Transverse colon (tissue), 4 donors: ENCODE results near the gene PNPO.

ENCODE experiments used
- CTCF ChIP-seq, 5 experiments: fragments of 200-600 bp in 3 of 5; fragments of 450-650 bp in 2 of 5; sonication (generic) in 3 of 5; IDR thresholded peaks; 1 replicate in 2 of 5; 2 replicates in 3 of 5; pipeline ENCODE4 v1.5.1; 2016 to 2017; ENCODE audit warnings: antibody characterized with exemption in 5 of 5, inconsistent platforms in 3 of 5, mild to moderate bottlenecking in 2 of 5, moderate library complexity in 1 of 5
- POLR2A ChIP-seq: fragments of 450-650 bp; IDR thresholded peaks from one replicate; pipeline ENCODE4 v1.6.1; 2016; ENCODE audit warnings: antibody characterized with exemption, mild to moderate bottlenecking, moderate library complexity
- POLR2AphosphoS5 ChIP-seq, 3 donors: sonication (generic); formaldehyde crosslinking; IDR thresholded peaks; one replicate each; pipeline ENCODE4 v1.6.1; 2016; ENCODE audit warnings: antibody characterized with exemption in 3 of 3

- TF ChIP-seq CTCF (IDR thresholded peaks at IDR 0.05), result no peak
- TF ChIP-seq POLR2A, result no peak
- no peak for TF ChIP-seq POLR2AphosphoS5 (IDR thresholded peaks at IDR 0.05)
Measured at GRCh38 chr17:47902039-47902744, 39.2 kb upstream of the PNPO start.
